Loucy (cell line): ENCODE data around the gene GNAL.
"Not testable (repeated sequence)": the region's sequence is repeated elsewhere in the genome, so short reads cannot be mapped to it uniquely, and the experiment has no call there.

Source experiments
- H2AFZ ChIP-seq: fragments of 200-600 bp; sonication (generic); 2 replicates; pipeline ENCODE4 v1.6.0; 2016; ENCODE audit warnings: antibody characterized with exemption, mild to moderate bottlenecking, low read length, moderate library complexity
- H3F3A ChIP-seq: fragments of 200-600 bp; 2 replicates; pipeline ENCODE4 v1.6.0; 2016; ENCODE audit warnings: antibody characterized with exemption, low read depth, mild to moderate bottlenecking
- H3K27me3 ChIP-seq: fragments of 200-600 bp; sonication (generic); 2 replicates; pipeline ENCODE4 v1.6.1; 2014; ENCODE audit warnings: low read length, mild to moderate bottlenecking; ENCODE audit not compliant: insufficient read depth, poor library complexity, severe bottlenecking
- H3K36me3 ChIP-seq: fragments of 200-600 bp; sonication (generic); 2 replicates; pipeline ENCODE4 v1.6.1; 2016; ENCODE audit warnings: low read length; ENCODE audit not compliant: insufficient read depth
- H3K4me1 ChIP-seq: fragments of 200-600 bp; sonication (generic); 2 replicates; pipeline ENCODE4 v1.5.1; 2014; ENCODE audit warnings: low read length, mild to moderate bottlenecking; ENCODE audit not compliant: insufficient read depth, poor library complexity, severe bottlenecking
- H3K4me2 ChIP-seq: fragments of 200-600 bp; sonication (generic); 2 replicates; pipeline ENCODE4 v1.6.0; 2014; ENCODE audit warnings: antibody characterized with exemption, low read length, low read depth, mild to moderate bottlenecking; ENCODE audit not compliant: poor library complexity, severe bottlenecking
- H3K4me3 ChIP-seq: fragments of 200-600 bp; sonication (generic); 2 replicates; pipeline ENCODE4 v1.5.1; 2014; ENCODE audit warnings: low read length, mild to moderate bottlenecking, mixed read lengths; ENCODE audit not compliant: poor library complexity, severe bottlenecking
- H3K79me2 ChIP-seq: fragments of 200-600 bp; sonication (generic); 2 replicates; pipeline ENCODE4 v1.6.1; 2014; ENCODE audit warnings: low read length; ENCODE audit not compliant: insufficient read depth
- H3K9ac ChIP-seq: fragments of 200-600 bp; sonication (generic); 2 replicates; pipeline ENCODE4 v1.6.0; 2014; ENCODE audit warnings: mild to moderate bottlenecking, low read depth, low read length, moderate library complexity; ENCODE audit not compliant: poor library complexity, severe bottlenecking
- H3K9me2 ChIP-seq: fragments of 200-600 bp; sonication (generic); replicated peaks from 2 replicates; pipeline ENCODE4 v1.6.1; 2016; ENCODE audit warnings: low read depth, low read length, mixed read lengths
- H3K9me3 ChIP-seq: fragments of 200-600 bp; sonication (generic); 2 replicates; pipeline ENCODE4 v1.6.1; 2014; ENCODE audit warnings: mild to moderate bottlenecking, antibody characterized with exemption, low read length, low read depth; ENCODE audit not compliant: insufficient read depth
- H4K20me1 ChIP-seq: fragments of 200-600 bp; sonication (generic); 2 replicates; pipeline ENCODE4 v1.6.0; 2014; ENCODE audit warnings: antibody characterized with exemption, low read length, mild to moderate bottlenecking; ENCODE audit not compliant: insufficient read depth, poor library complexity, severe bottlenecking
- EZH2phosphoT487 ChIP-seq: fragments of 200-600 bp; IDR thresholded peaks from 2 replicates; pipeline ENCODE4 v1.6.1; 2018; ENCODE audit warnings: antibody characterized with exemption, mild to moderate bottlenecking, moderate library complexity, borderline replicate concordance
- TF ChIP-seq, protein P1 (sequence below): fragments of 200-600 bp; sonication (generic); conservative IDR thresholded peaks from 2 replicates; pipeline ENCODE4 v1.5.1; 2014; ENCODE audit warnings: mild to moderate bottlenecking, antibody characterized with exemption, low read length

Gene GNAL

DNA sequence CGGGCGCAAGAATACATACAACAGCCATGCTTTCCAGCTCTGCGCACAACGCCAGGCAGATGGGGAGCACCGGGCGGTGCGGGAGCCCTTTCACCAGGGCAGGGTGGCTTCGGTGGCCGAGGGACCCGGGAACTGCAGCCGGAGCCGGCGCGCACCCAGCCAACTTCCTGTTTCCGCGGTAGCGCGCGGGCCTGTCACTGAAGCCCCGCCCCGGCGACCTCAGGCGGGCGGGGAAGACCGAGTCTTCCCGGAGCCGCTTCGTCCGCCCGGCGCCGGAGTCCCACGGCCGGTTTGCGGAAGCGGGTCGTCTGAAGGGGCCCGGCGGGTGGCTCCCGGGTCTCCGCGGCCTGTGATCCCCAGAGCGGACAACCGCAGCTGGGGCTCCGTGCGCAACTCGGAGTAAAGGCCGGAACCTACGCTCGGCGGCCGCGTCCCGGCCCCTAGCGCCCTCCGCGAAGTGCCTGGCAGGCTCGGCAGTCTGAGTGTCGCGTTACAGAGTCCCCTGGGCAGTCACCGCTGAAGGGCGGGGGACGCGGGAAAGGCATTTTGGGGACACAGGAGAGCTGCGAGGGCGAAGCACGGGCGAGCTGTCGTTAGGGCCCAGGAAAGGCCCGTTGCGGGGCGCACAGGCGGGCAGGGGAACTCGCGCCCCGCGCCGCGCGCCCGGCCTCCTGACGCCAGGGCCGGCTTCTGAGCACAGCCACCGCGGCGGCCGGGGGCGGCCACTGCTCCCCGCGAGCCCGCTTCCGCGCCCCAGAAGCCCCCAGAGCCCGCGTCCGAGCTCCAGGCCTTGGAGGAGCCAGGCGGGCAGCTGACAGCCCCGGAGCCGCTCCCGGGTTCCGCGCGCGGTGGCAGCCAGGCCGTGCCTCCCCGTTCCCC lies 219.4 kb downstream of the GNAL start, which contains the start of gene MPPE1:
TSS of gene MPPE1 (minus strand) at position 136 of the 879 bp plus-strand sequence. CDS start 11,053 bp downstream, outside the sequence.
- Histone ChIP-seq H2AFZ (peak within 1 kb of the TSS; percentile 98), H3K4me3 (peak within 1 kb of the TSS; percentile 99), H3K9ac (peak within 1 kb of the TSS; percentile 94), H3K4me2 (peak within 1 kb of the TSS; percentile 95), H3F3A (no peaks in the 10 kb centered on the region), H3K36me3 (no peaks in the 10 kb centered on the region), H3K9me2 (no peaks in the 10 kb centered on the region), H4K20me1 (no peaks in the 10 kb centered on the region), H3K79me2 (peaks cover 14% of the 10 kb centered on the region), H3K9me3 (no peaks in the 10 kb centered on the region), H3K27me3 (no peaks in the 10 kb centered on the region), H3K4me1 (peaks cover 28% of the 10 kb centered on the region)
- TF ChIP-seq EZH2phosphoT487 = no peak
- TF ChIP-seq, protein P1, sequence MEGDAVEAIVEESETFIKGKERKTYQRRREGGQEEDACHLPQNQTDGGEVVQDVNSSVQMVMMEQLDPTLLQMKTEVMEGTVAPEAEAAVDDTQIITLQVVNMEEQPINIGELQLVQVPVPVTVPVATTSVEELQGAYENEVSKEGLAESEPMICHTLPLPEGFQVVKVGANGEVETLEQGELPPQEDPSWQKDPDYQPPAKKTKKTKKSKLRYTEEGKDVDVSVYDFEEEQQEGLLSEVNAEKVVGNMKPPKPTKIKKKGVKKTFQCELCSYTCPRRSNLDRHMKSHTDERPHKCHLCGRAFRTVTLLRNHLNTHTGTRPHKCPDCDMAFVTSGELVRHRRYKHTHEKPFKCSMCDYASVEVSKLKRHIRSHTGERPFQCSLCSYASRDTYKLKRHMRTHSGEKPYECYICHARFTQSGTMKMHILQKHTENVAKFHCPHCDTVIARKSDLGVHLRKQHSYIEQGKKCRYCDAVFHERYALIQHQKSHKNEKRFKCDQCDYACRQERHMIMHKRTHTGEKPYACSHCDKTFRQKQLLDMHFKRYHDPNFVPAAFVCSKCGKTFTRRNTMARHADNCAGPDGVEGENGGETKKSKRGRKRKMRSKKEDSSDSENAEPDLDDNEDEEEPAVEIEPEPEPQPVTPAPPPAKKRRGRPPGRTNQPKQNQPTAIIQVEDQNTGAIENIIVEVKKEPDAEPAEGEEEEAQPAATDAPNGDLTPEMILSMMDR = no peak

DNA sequence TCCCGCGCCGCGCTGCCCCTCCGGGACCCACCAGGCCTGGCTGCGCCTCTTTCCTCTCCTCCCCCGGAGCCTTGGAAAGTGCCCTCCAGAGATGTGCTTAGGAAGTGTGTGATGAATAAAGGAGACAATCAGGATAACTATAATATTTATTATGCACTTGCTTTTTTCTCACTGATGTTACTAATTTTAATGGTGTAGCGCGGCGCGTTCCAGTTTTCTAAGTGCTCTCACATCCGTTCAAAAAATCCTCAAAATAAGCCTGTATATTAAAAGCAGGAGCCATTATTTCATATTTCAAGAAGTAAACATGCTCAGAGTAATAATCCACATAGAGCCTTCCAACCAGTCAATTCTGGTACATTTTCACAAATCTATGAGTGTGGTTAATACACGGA lies 220.0 kb downstream of the GNAL start:
- Histone ChIP-seq H3K27me3 (no peaks in the 10 kb centered on the region), H3K4me1 (peaks cover 25% of the 10 kb centered on the region), H3K9me3 (no peaks in the 10 kb centered on the region), H2AFZ (peak overlapping the region; percentile 98), H3K79me2 (peaks cover 14% of the 10 kb centered on the region), H3K36me3 (no peaks in the 10 kb centered on the region), H3F3A (no peaks in the 10 kb centered on the region), H3K9ac (peak overlapping the region; percentile 94), H3K4me3 (peak overlapping the region; percentile 99), H3K9me2 (no peaks in the 10 kb centered on the region), H4K20me1 (no peaks in the 10 kb centered on the region), H3K4me2 (peak overlapping the region; percentile 95)
- TF ChIP-seq EZH2phosphoT487 = no peak
- TF ChIP-seq, protein P1 = no peak

DNA sequence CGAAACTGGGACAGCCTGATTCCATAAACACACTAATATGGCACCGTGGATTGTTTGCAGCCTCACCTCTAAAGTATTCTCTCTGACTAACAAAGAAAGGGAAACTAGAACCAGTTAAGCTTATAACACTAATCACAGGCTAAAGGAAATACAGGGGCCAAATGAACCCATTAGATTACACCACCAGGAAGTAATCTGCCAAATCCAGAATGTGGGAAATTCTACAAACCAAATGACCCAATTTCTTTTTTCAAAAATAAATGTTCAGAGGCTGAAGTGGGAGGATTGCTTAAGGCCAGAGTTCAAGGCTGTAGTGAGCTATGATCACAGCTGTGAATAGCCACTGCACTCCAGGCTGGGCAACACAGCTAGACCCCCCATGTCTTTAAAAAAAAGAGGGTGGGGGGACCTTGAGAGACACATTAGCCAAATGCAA lies 220.5 kb downstream of the GNAL start:
- Histone ChIP-seq H2AFZ (no peak overlapping the region), H3K9ac (peak overlapping the region; percentile 94), H3K36me3 (no peaks in the 10 kb centered on the region), H3F3A (no peaks in the 10 kb centered on the region), H3K9me2 (no peaks in the 10 kb centered on the region), H3K27me3 (no peaks in the 10 kb centered on the region), H3K9me3 (no peaks in the 10 kb centered on the region), H3K79me2 (peaks cover 14% of the 10 kb centered on the region), H3K4me3 (peak overlapping the region; percentile 99), H3K4me1 (peaks cover 25% of the 10 kb centered on the region), H4K20me1 (no peaks in the 10 kb centered on the region), H3K4me2 (peak overlapping the region; percentile 95)
- no peak for TF ChIP-seq EZH2phosphoT487
- TF ChIP-seq, protein P1 = no peak

DNA sequence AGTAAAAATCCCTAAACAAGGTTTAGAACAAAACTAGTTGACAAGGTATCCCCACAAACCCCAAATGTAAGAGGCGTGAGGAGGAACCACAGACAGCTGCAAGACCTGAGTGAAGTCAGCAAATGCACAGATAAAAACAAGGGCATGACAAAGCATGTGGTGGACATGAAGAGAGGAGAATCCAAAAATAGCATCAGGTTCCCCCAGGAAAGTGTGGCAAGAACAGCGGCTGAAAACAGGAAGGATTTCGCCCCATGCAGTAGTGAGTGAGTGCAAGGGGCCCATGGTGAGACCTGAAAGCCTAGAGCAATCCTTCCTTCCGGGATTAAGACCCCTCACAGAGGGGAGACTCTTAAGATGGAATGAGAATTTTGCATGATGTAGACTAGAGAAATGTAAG lies 227.8 kb downstream of the GNAL start:
- H4K20me1 ChIP-seq, H3K9ac ChIP-seq, H3K36me3 ChIP-seq, H3K4me3 ChIP-seq, H3F3A ChIP-seq, H3K9me3 ChIP-seq, H3K9me2 ChIP-seq, H3K27me3 ChIP-seq, H3K4me1 ChIP-seq, H3K79me2 ChIP-seq, H3K4me2 ChIP-seq, H2AFZ ChIP-seq: not testable (repeated sequence)

DNA sequence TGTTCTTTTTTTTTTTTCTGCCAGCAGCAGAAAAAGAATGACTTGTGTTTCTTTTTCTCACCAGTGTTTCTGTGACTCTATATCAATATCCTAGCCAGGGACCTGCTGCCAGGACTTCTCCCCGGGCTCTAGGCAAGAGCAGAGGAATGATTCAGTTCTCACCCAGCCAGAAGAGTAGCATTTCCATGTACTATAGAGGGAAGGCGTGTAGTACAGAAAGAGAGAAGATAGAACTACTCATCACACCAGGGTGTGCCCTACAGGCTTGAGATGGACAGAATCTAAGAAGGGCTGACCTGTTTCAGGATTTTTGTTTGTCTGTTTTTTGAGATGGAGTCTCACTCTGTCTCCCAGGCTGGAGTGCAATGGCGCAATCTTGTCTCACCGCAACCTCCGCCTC lies 230.5 kb downstream of the GNAL start:
- H3K9ac ChIP-seq, H3F3A ChIP-seq: not testable (repeated sequence)

More for the DNA sequence above, 230.5 kb downstream of the GNAL start:
- H3K9me3 ChIP-seq, H3K4me3 ChIP-seq, H3K36me3 ChIP-seq, H3K9me2 ChIP-seq, H3K79me2 ChIP-seq, H3K4me1 ChIP-seq, H3K27me3 ChIP-seq, H2AFZ ChIP-seq, H3K4me2 ChIP-seq, H4K20me1 ChIP-seq: not testable (repeated sequence)
